ENCODE data around the gene SRPK1.

Gene SRPK1

GRCh38 chr6:35859367-35859766 is 61.5 kb downstream of the SRPK1 start:
- Histone ChIP-seq H3K79me2 (ENCODE audit: low read length) (peaks cover 17% of the 10 kb centered on the region), H3K9ac (ENCODE audit: low read length) (no peak overlapping the region), H3F3A (ENCODE audit: insufficient read depth, low read length) (peaks cover 3% of the 10 kb centered on the region; the same call in 1 of the 2 replicates), H3K9me3 (replicated peaks; ENCODE audit: insufficient read depth, low read length) (no peaks in the 10 kb centered on the region), H3K4me1 (ENCODE audit: low read length) (no peaks in the 10 kb centered on the region), H3K4me2 (ENCODE audit: low read depth, low read length) (no peak overlapping the region), H3K27ac (ENCODE audit: low read length) (no peak overlapping the region), H4K20me1 (ENCODE audit: insufficient read depth, low read length) (no peaks in the 10 kb centered on the region), H3K9me2 (replicated peaks; ENCODE audit: insufficient read depth, low read length) (no peaks in the 10 kb centered on the region), H3K4me3 (ENCODE audit: low read length) (no peak overlapping the region), H3K27me3 (replicated peaks; ENCODE audit: insufficient read depth, low read length) (no peaks in the 10 kb centered on the region), H3K36me3 (replicated peaks; ENCODE audit: insufficient read depth, low read length) (no peaks in the 10 kb centered on the region; the same call in 1 of the 2 replicates), H2AFZ (ENCODE audit: low read length) (no peak overlapping the region)
- TF ChIP-seq EZH2phosphoT487 (IDR thresholded peaks at IDR 0.05; ENCODE audit: low read length) (no peak), CTCF (IDR thresholded peaks at IDR 0.05; ENCODE audit: low read length) (no peak), EZH2 (optimal IDR thresholded peaks at IDR 0.05; ENCODE audit: low read depth, low read length) (no peak)
- no peak for DNase-seq

GRCh38 chr6:35857853-35858252 is 63.0 kb downstream of the SRPK1 start:
- no peak overlapping the region for H3K4me2 ChIP-seq (ENCODE audit: low read depth, low read length)
- no peaks in the 10 kb centered on the region for H3K4me1 ChIP-seq (ENCODE audit: low read length)
- no peaks in the 10 kb centered on the region for H3K9me3 ChIP-seq (replicated peaks; ENCODE audit: insufficient read depth, low read length)

GRCh38 chr6:35856250-35856649 is 64.6 kb downstream of the SRPK1 start:
- Histone ChIP-seq H3K79me2 (ENCODE audit: low read length) (peaks cover 4% of the 10 kb centered on the region; the same call in 1 of the 2 replicates), H3K36me3 (replicated peaks; ENCODE audit: insufficient read depth, low read length) (peaks cover 8% of the 10 kb centered on the region; the same call in 1 of the 2 replicates), H4K20me1 (ENCODE audit: insufficient read depth, low read length) (no peaks in the 10 kb centered on the region), H3F3A (ENCODE audit: insufficient read depth, low read length) (peaks cover 3% of the 10 kb centered on the region; the same call in 1 of the 2 replicates), H3K9me3 (replicated peaks; ENCODE audit: insufficient read depth, low read length) (no peaks in the 10 kb centered on the region), H3K27ac (ENCODE audit: low read length) (no peak overlapping the region), H3K9ac (ENCODE audit: low read length) (no peak overlapping the region), H3K27me3 (replicated peaks; ENCODE audit: insufficient read depth, low read length) (no peaks in the 10 kb centered on the region), H3K4me2 (ENCODE audit: low read depth, low read length) (no peak overlapping the region), H3K4me1 (ENCODE audit: low read length) (no peaks in the 10 kb centered on the region), H3K4me3 (ENCODE audit: low read length) (no peak overlapping the region), H3K9me2 (replicated peaks; ENCODE audit: insufficient read depth, low read length) (no peaks in the 10 kb centered on the region), H2AFZ (ENCODE audit: low read length) (no peak overlapping the region)
- TF ChIP-seq EZH2phosphoT487 (IDR thresholded peaks at IDR 0.05; ENCODE audit: low read length), result no peak
- TF ChIP-seq CTCF (IDR thresholded peaks at IDR 0.05; ENCODE audit: low read length), result no peak
- no peak for TF ChIP-seq EZH2 (optimal IDR thresholded peaks at IDR 0.05; ENCODE audit: low read depth, low read length)
- DNase-seq, result no peak

More at GRCh38 chr6:35857853-35858252, 63.0 kb downstream of the SRPK1 start:
- Histone ChIP-seq H4K20me1 (ENCODE audit: insufficient read depth, low read length) (no peaks in the 10 kb centered on the region), H3K4me3 (ENCODE audit: low read length) (no peak overlapping the region), H3K9ac (ENCODE audit: low read length) (no peak overlapping the region), H2AFZ (ENCODE audit: low read length) (no peak overlapping the region), H3K79me2 (ENCODE audit: low read length) (peaks cover 11% of the 10 kb centered on the region; the same call in 1 of the 2 replicates), H3K9me2 (replicated peaks; ENCODE audit: insufficient read depth, low read length) (no peaks in the 10 kb centered on the region), H3K36me3 (replicated peaks; ENCODE audit: insufficient read depth, low read length) (peaks cover 3% of the 10 kb centered on the region; the same call in 1 of the 2 replicates), H3K27me3 (replicated peaks; ENCODE audit: insufficient read depth, low read length) (no peaks in the 10 kb centered on the region), H3K27ac (ENCODE audit: low read length) (no peak overlapping the region), H3F3A (ENCODE audit: insufficient read depth, low read length) (peaks cover 3% of the 10 kb centered on the region; the same call in 1 of the 2 replicates)
- TF ChIP-seq CTCF (IDR thresholded peaks at IDR 0.05; ENCODE audit: low read length) (no peak), EZH2 (optimal IDR thresholded peaks at IDR 0.05; ENCODE audit: low read depth, low read length) (no peak), EZH2phosphoT487 (IDR thresholded peaks at IDR 0.05; ENCODE audit: low read length) (no peak)
- DNase-seq, result no peak
